Measurements from ENCODE around the gene ZNF460.

DNA sequence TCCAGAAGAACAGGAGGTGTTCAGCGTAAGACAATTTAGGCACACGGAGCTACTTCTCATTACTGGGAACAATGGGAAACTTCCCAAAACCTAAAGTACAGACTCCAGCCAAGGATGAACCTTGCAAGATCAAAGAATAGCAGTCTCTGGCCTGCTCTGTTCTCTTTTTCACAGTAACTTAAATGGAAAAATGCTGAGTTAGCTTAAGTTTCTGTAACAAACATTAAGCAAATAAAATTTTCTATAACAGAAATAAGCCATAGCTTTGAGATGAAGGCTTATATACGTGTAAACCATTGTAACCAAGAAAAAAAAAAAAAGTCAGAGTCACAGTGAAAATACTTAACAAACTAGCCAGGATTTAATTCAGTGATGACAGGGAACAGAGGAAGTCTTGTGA is 18.2 kb upstream of the ZNF460 start:
- TF ChIP-seq POLR2A (IDR thresholded peaks at IDR 0.05) (no peak), EP300 (IDR thresholded peaks at IDR 0.05) (no peak)
- TF ChIP-seq, protein P1, sequence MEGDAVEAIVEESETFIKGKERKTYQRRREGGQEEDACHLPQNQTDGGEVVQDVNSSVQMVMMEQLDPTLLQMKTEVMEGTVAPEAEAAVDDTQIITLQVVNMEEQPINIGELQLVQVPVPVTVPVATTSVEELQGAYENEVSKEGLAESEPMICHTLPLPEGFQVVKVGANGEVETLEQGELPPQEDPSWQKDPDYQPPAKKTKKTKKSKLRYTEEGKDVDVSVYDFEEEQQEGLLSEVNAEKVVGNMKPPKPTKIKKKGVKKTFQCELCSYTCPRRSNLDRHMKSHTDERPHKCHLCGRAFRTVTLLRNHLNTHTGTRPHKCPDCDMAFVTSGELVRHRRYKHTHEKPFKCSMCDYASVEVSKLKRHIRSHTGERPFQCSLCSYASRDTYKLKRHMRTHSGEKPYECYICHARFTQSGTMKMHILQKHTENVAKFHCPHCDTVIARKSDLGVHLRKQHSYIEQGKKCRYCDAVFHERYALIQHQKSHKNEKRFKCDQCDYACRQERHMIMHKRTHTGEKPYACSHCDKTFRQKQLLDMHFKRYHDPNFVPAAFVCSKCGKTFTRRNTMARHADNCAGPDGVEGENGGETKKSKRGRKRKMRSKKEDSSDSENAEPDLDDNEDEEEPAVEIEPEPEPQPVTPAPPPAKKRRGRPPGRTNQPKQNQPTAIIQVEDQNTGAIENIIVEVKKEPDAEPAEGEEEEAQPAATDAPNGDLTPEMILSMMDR (IDR thresholded peaks at IDR 0.05) = no peak
